Spleen (tissue), 7 donors: ENCODE data around the gene SRGN.

ENCODE experiments used
- POLR2A ChIP-seq, 3 donors: fragments of 450-650 bp; IDR thresholded peaks; one replicate each; pipeline ENCODE4 v1.5.1; 2017; ENCODE audit warnings: antibody characterized with exemption in 3 of 3, mild to moderate bottlenecking in 1 of 3
- TF ChIP-seq, protein P1 (sequence below), 11 experiments: fragments of 200-600 bp in 7 of 11; fragments of 450-650 bp in 4 of 11; sonication (generic) in 4 of 11; IDR thresholded peaks in 8 of 11; conservative IDR thresholded peaks in 3 of 11; 1 replicate in 7 of 11; 2 replicates in 4 of 11; pipeline versions ENCODE4 v1.4.0 to v1.8.0; 2016 to 2021; ENCODE audit warnings: antibody characterized with exemption in 11 of 11, inconsistent platforms in 4 of 11, mild to moderate bottlenecking in 1 of 11
- donor health status: DM: no; HTN: no; CAD: no; lungs with moderate emphysema.
- donor health status: DM: no; HTN: no; CAD: no.
- donor health status: DM: no; HTN: no; CAD: no.

DNA sequence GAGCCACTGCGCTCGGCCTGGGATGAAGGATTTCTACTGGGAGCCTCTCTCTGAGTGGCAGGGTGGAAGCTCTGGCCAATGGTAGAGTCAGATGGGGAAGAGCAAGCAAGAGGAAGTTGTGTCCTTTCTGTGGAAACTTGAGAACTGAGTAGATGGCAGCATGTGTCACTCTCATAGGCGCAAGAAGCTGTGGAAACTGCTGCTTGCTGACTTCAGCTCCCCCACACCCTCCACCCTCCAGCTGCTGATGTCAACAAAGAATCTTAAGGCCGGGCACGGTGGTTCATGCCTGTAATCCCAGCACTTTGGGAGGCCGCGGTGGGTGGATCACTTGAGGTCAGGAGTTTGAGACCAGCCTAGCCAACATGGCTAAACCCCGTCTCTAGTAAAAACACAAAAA is 39.8 kb upstream of the SRGN start:
- TF ChIP-seq, protein P1, sequence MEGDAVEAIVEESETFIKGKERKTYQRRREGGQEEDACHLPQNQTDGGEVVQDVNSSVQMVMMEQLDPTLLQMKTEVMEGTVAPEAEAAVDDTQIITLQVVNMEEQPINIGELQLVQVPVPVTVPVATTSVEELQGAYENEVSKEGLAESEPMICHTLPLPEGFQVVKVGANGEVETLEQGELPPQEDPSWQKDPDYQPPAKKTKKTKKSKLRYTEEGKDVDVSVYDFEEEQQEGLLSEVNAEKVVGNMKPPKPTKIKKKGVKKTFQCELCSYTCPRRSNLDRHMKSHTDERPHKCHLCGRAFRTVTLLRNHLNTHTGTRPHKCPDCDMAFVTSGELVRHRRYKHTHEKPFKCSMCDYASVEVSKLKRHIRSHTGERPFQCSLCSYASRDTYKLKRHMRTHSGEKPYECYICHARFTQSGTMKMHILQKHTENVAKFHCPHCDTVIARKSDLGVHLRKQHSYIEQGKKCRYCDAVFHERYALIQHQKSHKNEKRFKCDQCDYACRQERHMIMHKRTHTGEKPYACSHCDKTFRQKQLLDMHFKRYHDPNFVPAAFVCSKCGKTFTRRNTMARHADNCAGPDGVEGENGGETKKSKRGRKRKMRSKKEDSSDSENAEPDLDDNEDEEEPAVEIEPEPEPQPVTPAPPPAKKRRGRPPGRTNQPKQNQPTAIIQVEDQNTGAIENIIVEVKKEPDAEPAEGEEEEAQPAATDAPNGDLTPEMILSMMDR (IDR thresholded peaks at IDR 0.05 in 8 of 11, conservative IDR thresholded peaks at IDR 0.05 in 3 of 11): no peak
- TF ChIP-seq POLR2A (IDR thresholded peaks at IDR 0.05): peak in 1 of 3 donors; percentile 9
